Esophagus squamous epithelium (tissue), 5 donors: Measurements from ENCODE around the gene PTGER4. TPM values are rescaled to one million over a fixed set of nuclear protein-coding genes. Genes with fewer than 3 reads are reported as not detected.

Experiments
- DNase-seq: peaks from one replicate; lab custom pipeline; 2025; lab: John Stamatoyannopoulos, UW
- H3K27ac ChIP-seq, 4 donors: fragments of 200-600 bp; sonication (generic); one replicate each; pipeline ENCODE4 v1.5.1; 2016 to 2019; ENCODE audit warnings: mild to moderate bottlenecking in 1 of 4
- H3K27me3 ChIP-seq, 4 donors: fragments of 200-600 bp; sonication (generic); 1 replicate in 3 of 4; 2 replicates in 1 of 4; pipeline versions ENCODE4 v1.5.1 to v1.6.0; 2017 to 2021; ENCODE audit warnings: antibody characterized with exemption in 1 of 4
- H3K36me3 ChIP-seq, 3 donors: fragments of 200-600 bp; sonication (generic); one replicate each; pipeline ENCODE4 v1.5.1; 2016 to 2019
- H3K4me1 ChIP-seq, 3 donors: fragments of 200-600 bp; sonication (generic); one replicate each; pipeline ENCODE4 v1.5.1; 2017 to 2019
- H3K4me3 ChIP-seq, 4 donors: fragments of 200-600 bp; sonication (generic); 1 replicate in 3 of 4; 2 replicates in 1 of 4; pipeline ENCODE4 v1.5.1; 2016 to 2019; ENCODE audit warnings: mild to moderate bottlenecking in 2 of 4, moderate library complexity in 1 of 4
- H3K9me3 ChIP-seq, 3 donors: fragments of 200-600 bp; sonication (generic); one replicate each; pipeline ENCODE4 v1.5.1; 2016 to 2019
- POLR2A ChIP-seq, 4 donors: fragments of 450-650 bp; IDR thresholded peaks; one replicate each; pipeline ENCODE4 v1.6.1; 2017; ENCODE audit warnings: antibody characterized with exemption in 4 of 4, mild to moderate bottlenecking in 4 of 4, moderate library complexity in 3 of 4
- intact Hi-C: fragments of 100-400 bp; cut with DNase I; formaldehyde crosslinking; loops from one replicate; pipeline ENCODE4 v1.15.0; 2022
- small RNA-seq, 4 donors: library from RNA; depleted of rRNA; stranded (forward); fragments of <200 nt; gene quantifications; one replicate each; pipeline ENCODE3, GENCODE V24; 2016
- total RNA-seq, 4 donors: library from RNA; depleted of rRNA; stranded (reverse); fragments of >200 nt; gene quantifications; one replicate each; pipeline ENCODE4 v1.1.0, GENCODE V29; 2016
- TF ChIP-seq, protein P1 (sequence below), 6 experiments: fragments of 450-650 bp in 4 of 6; fragments of 200-600 bp in 2 of 6; sonication (generic) in 2 of 6; IDR thresholded peaks; one replicate each; pipeline ENCODE4 v1.5.1; 2016 to 2019; ENCODE audit warnings: antibody characterized with exemption in 6 of 6, mild to moderate bottlenecking in 4 of 6, moderate library complexity in 4 of 6
- donor health status: DM: yes; HTN: yes; CAD: no.

Gene PTGER4
- total RNA-seq, 4 donors from 2014 or later: 7.1 to 21.9 (median 11.6) TPM

DNA sequence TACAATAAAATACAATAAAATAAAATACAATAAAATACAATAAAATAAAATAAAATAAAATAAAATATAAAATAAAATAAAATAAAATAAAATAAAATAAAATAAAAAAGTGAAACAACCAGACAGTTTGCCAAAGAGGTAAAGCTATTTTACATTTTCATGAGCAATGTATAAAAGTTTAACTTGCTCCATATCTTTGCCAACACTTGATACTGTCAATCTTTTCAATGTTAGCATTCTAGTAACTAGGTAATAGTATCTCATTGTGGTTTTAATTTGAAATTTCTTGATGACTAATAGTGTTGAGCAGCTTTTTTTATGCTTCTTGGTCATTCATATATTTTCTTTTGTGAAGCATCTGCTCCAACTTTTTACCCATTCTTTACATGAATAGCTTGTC lies 58.8 kb downstream of the PTGER4 start:
- TF ChIP-seq, protein P1, sequence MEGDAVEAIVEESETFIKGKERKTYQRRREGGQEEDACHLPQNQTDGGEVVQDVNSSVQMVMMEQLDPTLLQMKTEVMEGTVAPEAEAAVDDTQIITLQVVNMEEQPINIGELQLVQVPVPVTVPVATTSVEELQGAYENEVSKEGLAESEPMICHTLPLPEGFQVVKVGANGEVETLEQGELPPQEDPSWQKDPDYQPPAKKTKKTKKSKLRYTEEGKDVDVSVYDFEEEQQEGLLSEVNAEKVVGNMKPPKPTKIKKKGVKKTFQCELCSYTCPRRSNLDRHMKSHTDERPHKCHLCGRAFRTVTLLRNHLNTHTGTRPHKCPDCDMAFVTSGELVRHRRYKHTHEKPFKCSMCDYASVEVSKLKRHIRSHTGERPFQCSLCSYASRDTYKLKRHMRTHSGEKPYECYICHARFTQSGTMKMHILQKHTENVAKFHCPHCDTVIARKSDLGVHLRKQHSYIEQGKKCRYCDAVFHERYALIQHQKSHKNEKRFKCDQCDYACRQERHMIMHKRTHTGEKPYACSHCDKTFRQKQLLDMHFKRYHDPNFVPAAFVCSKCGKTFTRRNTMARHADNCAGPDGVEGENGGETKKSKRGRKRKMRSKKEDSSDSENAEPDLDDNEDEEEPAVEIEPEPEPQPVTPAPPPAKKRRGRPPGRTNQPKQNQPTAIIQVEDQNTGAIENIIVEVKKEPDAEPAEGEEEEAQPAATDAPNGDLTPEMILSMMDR (IDR thresholded peaks at IDR 0.05): no peak
- TF ChIP-seq POLR2A (IDR thresholded peaks at IDR 0.05): no peak
- Histone ChIP-seq H3K9me3 (no peaks in the 10 kb centered on the region), H3K36me3 (peaks cover 0 to 40% (median 0%) of the 10 kb centered on the region in 3 donors), H3K27ac (no peak overlapping the region), H3K27me3 (no peaks in the 10 kb centered on the region), H3K4me3 (no peak overlapping the region), H3K4me1 (peaks cover 0 to 19% (median 0%) of the 10 kb centered on the region in 3 donors)
- DNase-seq: no peak
- intact Hi-C loops: no loop called here

Small RNA genes lying within 50 kb of the gene (small RNA-seq; reads per million reads assigned to genes)
- gene RF00092: 0 reads per million in 4 donors

Other genes with a start within 250 kb of the PTGER4 start
- 10 to 100 TPM in 1 of 4 donors, 1 to 10 TPM in 3; 5.0 to 12.6 (median 7.0) TPM for gene TTC33, start 76.0 kb downstream of the PTGER4 start, total RNA-seq
- gene PRKAA1, start 118.5 kb downstream of the PTGER4 start, total RNA-seq: 10 to 100 TPM; 32.0 to 61.9 (median 51.9) TPM
- 100 to 1,000 TPM in 1 of 4 donors, 10 to 100 TPM in 3; 79.6 to 183 (median 88.2) TPM for gene RPL37, start 155.3 kb downstream of the PTGER4 start, total RNA-seq
- gene CARD6, start 161.5 kb downstream of the PTGER4 start, total RNA-seq: 10 to 100 TPM; 17.7 to 20.4 (median 19.2) TPM
- gene C7, start 229.6 kb downstream of the PTGER4 start, total RNA-seq: 100 to 1,000 TPM in 2 of 4 donors, 10 to 100 TPM in 1, 1 to 10 TPM in 1; 8.2 to 245 (median 108) TPM